ENCODE measurements around the gene USP40.

Gene USP40

DNA sequence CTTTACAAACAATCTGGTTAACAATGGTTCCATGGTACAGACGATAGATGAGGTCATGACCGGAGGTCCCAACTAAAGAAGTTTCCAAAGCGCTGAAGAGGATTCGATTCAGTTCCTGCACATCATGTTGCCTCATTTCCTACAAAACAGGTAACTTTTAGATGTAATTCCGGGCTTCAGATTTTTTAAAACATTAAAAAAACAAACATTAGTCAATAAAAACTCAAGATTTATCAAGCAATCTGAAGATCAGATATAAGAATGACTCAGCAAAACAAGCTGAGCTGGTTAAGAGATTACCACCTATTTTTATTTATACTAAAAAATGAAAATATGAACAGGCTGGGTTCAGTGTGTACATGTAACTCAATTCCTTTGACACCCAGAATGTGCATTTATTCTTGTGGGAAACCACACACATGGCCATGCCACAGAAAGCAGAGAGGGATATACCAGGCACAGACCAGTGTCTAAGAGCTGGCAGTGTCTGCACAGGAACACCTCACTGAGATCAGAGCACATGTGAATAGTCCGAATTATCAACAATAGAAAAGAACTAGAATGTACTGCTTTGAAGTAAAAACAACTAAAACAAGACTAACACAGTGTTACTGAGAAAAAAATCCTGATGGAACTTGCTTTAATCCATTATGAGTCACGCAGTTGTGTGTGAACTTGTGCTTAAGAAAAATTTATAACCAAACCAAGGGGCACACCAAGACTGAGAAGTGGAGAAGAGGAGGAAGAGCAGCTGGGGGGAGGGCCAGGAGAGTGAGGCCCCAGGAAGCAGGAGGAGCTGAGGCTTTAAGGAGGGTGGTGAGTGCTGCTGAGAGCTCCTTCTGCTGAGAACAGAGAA is 9.5 kb downstream of the USP40 start:
- DNase-seq (ENCODE audit: low read depth in 2 of 2) = no peak

DNA sequence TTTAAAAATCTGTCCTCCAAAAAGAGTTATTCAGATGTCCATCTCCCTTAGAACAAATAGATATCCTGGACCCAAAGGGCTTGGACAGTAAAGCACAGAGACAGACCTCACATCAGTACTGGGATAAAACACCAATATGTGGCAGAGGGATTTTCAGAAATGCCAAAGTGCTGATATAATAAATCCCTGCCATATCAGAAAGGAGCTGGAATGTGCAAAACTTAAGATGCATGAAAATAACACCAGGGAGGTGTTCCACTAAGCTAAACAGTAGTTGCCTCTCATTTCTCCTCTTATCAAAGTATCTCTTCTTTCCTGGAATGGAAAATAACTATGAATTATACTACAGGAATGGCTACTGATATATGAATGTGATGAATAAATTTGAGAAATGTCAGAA is 13.2 kb downstream of the USP40 start:
- DNase-seq (ENCODE audit: low read depth in 2 of 2) = no peak

DNA sequence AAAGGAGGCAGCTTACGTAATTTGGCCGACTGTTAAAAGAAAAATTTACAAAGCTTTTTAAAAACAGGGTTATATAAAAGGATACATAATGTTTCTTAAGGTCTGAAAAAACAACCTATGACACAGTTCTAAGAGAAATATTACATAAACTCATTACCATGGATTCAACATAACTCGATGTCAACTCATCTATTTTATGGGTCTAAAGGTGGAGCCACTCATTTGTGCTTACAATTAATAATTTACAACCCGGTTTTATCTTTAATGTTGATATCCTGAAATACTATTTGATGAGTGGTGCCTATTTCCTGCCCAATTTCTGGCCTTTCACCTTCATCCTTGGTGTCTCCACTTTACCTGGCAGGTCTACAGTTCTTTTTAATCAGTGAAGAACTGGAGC is 15.1 kb downstream of the USP40 start:
- DNase-seq (ENCODE audit: low read depth in 2 of 2) = no peak

DNA sequence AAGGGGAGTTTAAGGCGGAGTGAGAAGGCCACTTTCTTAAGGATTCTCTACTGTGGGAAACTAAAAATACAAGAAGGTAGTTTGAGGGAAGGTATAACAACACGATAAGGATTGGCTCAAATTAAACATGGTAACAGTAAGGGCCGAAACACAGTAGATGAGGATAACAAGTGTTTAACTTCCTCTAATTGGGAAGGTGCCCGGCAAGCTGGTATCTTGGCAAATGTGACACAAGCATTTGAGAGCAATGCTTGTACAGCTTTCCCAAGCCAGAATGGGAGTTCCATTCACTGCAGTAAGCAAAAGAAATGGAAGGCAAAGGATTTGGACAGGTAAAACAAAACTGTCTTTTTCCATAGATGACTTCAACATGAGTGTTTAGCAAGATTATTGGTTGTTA is 19.8 kb downstream of the USP40 start:
- no peak for DNase-seq (ENCODE audit: low read depth in 2 of 2)

DNA sequence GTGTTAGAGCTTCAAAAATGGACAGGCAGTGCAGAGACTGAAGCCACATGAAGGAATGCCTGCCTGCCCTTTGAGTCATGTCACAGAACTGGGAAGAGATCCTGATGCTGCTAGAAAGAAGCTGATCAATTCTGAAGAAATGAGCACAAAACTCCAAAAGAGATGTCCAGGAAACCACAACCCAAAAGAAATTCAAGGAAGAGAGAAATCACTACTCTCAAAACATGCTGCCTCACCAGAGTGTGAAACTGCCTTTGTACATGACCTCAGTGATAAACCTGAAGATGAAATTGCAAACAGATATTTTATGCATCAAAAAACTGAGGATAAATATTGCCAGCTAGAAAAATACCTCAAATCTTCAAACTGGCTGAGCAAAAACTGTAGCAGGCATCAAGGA is 20.5 kb downstream of the USP40 start:
- no peak for DNase-seq (ENCODE audit: low read depth in 2 of 2)

DNA sequence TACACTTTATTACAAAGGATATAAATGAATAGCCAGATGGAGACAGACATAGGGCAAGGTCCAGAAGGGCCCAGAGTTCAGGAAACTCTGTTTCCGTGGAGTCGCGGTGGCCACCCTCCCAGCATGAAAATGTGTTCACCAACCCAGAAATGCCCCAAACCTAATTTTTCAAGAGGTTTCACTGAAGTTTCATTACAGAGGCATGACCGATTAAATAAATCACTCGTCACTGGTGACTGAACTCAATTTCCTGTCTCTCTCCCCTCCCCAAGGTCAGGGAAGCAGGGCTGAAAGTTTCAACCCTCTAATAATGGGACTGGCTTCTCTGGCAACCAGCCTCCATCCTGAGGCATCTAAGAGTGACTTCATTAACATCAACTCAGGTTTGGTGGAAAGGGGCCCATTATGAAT is 22.4 kb downstream of the USP40 start:
- DNase-seq (ENCODE audit: low read depth in 2 of 2) = no peak

DNA sequence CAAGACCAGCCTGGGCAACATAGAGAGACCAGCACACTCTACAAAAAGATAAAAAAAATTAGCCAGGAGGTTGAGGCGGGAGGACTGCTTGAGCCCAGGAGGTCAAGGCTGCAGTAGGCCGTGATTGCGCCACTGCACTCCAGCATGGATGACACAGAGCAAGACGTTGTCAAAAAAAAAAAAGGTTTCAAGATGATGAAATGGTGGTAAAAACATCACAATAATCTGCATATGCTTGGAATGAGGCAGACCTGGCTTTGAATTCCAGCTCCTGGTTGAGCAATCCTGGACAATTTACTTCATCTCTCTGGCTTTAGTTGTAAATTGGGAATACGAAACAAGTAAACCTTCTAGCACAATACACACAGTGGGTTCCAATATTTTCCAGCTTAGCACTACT is 24.1 kb downstream of the USP40 start:
- DNase-seq (ENCODE audit: low read depth in 2 of 2) = no peak

DNA sequence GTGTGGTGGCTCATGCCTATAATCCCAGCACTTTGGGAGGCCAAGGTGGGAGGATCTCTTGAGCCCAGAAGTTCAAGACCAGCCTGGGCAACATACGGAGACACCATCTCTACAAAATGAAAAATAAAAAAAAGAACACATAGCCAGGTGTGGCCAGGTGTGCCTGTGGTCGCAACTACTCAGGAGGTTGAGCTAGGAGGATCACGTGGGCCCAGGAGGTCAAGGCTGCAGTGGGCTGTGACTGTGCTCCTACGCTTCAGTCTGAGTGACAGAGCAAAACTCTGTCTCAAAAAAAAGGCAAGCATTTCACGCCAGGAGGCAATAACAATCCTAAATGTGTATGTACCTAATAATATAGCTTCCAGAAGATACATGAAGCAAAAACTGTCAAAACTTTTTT is 27.8 kb downstream of the USP40 start:
- no peak for DNase-seq (ENCODE audit: low read depth in 2 of 2)

DNA sequence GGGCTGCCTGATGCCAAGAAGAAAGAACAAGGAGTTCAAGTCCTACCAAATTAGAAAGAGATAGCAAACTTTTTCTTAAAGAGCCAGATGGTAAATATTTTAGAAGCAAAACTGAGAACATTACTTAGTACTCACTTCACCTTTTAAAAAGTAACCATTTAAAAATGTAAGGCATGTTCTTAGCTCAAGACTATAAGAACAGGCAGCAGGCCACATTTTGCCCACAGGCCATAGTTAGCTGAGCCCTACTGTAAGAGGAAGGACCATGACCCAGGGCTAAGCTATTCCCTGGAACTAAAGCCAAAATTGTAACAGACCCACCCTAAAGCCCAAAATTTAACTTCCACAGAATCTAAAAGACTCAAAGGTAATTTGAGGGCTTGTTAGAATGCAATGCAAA is 31.3 kb downstream of the USP40 start:
- DNase-seq (ENCODE audit: low read depth in 2 of 2) = no peak

DNA sequence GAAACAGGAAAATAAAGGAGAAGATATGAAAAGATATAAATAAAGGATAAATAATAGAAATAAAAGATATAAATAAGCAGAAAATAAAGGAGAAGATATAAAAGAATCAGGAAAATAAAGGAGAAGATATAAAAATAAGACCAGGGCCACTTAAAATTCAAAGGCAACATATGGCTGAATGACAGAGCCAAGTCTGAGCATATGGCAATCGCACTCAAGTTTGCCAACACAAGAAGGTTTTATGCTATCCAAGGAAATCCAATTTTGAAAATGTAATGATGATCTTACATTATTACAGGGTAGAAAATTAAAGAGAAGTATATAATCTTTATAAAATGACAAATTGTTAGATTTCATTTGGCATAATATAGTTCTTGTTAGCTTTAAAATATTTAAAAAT is 33.6 kb downstream of the USP40 start:
- no peak for DNase-seq (ENCODE audit: low read depth in 2 of 2)

DNA sequence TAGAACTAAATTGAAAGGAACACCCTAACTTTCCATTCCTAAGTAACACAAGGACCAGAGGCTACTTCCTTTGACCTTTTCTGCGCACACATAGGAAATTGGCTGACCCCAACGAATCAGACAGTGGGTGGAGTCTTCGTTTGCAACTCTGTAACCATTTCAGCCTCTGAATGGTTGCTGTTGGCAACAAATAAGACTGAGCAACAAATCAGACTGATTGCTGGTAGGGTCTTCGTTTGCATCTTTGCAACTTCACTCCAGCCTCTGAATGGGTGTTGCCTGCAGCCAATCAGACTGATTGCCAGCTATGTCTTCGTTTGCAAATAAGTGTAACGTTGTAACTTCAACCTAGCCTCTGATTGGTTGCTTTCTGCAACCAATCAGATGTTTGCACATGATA is 34.6 kb downstream of the USP40 start:
- DNase-seq (ENCODE audit: low read depth in 2 of 2) = no peak

DNA sequence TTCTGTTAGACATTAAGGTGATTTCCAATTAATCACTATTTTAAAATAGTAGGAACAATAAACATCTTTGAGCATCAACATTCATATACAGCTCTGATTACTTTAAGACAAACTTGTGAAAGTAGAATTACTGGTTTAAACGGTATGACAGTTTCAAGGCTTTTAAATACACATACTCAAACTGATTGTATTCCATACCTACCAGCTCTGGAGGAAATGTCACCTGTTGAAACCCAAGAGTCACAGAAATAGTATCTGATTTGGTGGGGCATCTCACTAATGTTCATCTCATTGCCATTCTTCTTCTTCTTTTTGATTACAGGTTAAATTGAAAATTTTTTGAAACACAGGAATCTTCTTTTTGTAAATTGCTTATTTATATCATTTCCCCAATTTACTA is 36.2 kb downstream of the USP40 start:
- DNase-seq (ENCODE audit: low read depth in 2 of 2) = no peak

DNA sequence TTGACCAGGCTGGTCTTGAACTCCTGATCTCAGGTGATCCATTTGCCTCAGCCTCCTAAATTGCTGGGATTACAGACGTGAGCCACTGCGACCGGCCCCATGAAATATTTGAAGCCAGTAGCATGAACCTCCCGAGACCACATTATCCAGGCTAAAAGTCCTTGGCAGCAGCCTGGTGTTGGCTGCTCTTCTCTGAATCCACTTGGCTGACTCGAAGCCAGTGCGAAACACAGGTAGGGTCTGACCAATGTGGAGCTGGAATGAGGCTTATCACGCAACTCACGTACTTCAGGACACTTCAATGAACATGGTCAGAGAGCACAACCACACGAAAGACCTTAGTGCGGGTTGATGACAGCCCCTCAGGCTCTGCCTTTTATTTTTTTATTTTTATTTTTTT is 38.4 kb downstream of the USP40 start:
- no peak for DNase-seq (ENCODE audit: low read depth in 2 of 2)

DNA sequence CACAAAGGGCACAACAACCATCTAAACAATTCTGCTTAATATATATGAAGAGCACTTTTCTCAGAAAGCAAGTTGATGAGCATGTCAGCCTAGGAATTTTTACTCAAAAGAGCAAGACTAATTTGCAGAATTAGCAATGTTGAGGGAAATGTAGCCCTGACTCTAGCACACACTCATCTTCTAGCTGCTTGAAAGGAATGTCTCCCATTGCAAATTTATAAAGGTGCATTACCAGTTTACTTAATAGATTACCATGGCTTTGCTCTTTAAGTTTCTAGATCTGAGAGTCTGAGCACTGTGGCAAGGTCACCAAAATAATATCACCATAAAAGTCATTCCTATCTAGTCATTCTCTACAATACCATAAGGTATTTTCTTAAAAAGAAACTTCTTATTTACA is 40.8 kb downstream of the USP40 start:
- no peak for DNase-seq (ENCODE audit: low read depth in 2 of 2)

DNA sequence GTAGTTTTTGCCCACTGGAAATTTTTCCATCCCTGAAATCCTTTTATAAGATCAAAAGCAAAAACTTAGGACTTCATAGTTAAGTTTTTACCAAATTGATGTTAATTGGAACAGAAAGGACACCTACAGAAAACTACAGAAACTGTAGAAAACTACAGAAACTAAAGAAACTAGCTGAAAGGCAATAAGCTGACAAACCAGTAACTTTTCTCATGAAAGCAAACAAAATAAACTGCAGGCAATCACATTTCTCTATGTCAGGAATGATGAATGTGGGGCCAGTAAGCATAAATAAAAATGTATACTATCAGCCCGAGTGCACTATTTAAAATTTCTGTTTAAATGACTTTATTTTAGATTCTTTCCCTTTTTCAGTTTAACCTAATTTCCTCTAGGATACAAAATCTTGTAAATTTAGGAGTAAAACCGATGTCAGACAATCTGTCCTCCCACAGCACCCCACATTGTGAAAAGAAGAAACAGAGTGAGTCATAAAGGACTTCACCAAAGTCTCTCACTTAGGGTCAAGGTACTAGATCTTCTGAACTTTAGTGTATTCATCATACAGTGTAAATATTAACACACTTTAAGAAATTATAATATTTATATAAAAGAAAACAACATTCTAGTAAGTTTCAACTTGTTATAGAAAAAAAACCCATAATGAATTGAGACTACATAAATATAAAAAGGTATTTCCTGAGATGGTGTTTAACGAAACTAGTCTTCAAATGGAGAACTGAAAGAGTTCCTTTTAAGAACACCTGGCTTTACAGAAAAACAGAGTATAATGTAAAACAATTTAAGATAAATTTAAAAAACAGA is 46.6 kb downstream of the USP40 start:
- DNase-seq (ENCODE audit: low read depth in 2 of 2) = no peak

DNA sequence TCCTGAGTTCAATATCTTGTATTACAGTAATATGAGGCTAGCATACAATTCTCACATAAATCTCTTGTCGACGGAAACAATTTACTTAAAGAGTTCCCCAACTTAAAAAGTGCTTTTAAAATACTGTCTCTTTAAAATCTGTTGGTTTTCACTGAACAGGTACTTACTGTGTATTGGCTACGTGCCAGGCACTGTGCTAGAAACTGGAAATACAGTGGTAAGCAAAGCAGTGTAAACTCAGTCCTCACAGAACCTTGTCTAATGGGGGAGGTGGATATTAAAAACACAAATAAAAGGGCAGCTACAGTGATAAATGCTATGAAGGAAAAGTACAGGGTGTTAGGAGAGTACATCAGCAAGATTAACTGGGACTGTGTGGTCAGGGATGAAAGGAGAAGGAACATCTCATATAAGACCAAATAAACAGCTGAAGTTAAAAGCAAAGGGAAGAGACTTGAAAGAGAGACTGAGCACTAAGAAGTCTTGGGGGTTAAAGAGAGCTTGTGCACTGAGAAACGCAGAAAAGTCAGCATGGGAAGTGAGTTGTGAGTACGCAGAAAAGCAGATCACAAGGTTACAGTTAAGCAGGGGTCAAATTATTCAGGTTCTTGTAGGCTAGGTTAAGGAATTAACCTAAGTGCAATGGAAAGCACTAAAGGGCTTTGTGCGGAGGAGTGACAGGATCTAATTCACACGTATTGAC is 52.5 kb downstream of the USP40 start:
- DNase-seq (ENCODE audit: low read depth in 2 of 2) = no peak

DNA sequence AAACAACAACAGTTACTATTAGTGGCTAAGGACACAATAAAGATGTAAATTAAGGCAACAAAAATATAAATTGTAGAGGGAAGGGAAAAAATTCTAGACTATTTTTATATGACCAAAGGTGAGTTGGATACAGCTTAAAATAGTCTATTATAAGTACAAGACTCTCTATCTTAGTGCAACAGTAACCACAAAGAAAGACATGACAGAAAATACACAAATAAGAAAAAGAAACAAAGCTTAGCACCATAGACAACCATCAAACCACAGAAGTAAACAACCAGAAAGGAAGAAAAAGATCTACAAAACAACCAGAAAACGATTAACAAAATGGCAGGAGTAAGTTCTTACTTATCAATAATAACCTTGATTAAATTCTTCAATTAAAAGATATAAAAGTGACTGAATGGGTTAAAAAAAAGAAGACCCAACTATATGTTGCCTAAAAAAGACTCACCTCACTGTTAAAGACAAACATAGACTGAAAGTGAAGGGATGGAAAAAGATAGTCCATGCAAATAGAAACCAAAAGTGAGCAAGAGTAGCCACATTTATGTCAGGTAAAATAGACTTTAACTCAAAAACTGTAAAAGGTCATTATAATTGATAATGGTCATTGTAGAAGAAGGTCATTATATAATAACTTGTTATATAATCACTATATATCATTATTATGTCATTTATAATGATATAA is 62.5 kb downstream of the USP40 start:
- no peak for DNase-seq (ENCODE audit: low read depth in 2 of 2)

DNA sequence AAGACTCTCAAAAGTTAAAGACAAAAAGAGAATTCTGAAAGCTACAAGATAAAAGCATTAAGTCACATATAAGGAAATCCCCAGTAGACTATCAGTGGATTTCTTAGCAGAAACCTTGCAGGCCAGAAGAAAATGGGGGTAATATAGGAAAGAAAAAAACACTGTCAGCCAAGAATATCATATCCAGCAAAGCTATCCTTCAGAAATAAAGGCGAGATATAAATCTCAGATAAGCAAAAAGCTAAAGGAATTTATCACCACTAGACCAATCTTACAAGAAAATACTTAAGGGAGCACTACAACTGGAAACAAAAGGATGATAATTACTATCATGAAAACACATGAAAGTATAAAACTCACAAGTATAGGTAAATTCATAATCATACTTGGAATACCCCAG is 63.1 kb downstream of the USP40 start:
- DNase-seq (ENCODE audit: low read depth in 2 of 2) = no peak

DNA sequence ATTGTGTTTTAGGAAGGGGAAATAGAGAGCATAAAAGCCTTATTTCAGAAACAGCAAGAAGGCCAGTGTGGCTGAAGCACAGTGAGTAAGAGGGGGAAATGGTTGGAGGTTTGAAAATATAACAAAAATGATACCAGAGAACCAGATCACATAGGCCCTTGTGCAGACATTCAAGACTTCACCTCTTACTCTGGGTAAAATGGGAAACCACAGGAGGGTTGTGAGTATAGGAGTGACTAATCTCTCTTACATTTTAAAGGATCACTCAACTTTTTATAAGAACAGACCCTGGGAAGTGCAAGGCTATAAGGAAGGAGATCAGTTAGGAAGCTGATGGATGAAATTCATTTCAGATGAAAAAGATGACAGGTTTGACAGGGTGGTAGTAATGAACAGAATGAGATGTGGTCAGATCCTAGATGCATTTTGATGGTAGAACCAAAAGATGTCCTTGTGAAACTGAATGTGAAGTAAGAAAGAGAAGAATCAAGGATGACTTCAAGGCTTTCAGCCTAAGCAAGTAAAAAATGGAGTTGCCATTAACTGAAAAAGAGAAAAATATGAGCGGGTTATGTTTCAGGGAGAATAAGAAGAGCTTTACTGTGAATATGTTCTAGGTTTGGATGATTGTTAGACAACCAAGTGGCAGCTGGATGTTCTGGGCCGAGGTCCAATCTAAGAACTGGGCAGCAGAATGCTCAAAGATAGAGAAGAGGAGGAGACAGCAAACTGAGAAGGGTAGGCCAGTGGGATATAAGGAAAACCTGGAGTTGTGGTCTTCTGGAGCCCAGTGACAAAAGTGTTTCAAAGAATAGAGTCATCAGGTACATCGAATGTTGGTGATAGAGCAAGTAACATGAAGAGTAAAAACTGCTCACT is 65.1 kb downstream of the USP40 start:
- no peak for DNase-seq (ENCODE audit: low read depth in 2 of 2)

DNA sequence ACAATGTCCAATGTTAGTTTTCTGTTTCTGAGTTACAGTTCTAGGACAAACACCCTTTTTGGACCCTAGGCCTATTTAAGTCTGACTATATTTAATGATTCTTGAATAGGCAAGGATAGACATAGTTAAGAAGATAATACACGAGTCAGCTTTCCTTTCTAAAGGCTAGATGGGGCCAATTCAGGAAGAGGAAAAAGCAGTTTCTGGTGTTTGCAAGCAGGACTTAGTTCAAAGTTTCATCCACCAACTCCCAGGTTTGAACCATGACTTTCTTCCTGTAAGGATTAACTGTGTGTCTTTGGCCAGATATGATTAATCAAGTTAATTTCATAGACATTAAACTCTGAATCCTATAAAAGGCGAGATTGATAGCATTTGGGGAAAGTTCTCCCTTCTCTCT is 66.7 kb downstream of the USP40 start:
- DNase-seq (ENCODE audit: low read depth in 2 of 2) = no peak

DNA sequence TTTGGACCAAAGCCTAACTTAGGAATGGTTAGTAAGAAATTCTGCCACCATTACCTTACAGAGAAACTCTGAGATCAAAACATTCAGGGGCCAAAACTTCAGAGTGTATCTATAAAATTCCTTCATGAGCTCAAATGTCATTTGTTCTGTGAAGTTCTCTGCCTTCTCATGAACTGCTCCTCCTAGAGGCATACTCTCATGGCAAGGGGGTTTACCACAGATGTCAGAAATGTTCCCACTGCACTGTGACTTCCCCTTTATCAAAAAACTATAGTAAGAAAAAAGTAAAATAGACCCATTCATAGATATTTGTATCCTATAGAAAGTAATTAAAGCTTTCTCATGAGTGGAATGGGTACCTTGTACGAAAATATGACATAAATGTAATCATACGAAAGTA is 68.5 kb downstream of the USP40 start:
- no peak for DNase-seq (ENCODE audit: low read depth in 2 of 2)

All from stimulated activated CD4-positive, alpha-beta T cell treated with anti-CD3 and anti-CD28 coated beads, Interleukin-1b, Interleukin-23, amount 100 ng/mL, for 1 hour (primary cell).